Glutamatergic neuron (in vitro differentiated cells): ENCODE data around the gene KRTAP10-12. TPM values are rescaled to one million over a fixed set of nuclear protein-coding genes. Genes with fewer than 3 reads are reported as not detected.

Experiments
- DNase-seq: peaks from one replicate; pipeline ENCODE4 v3.0.0; 2022
- H3K27ac Mint-ChIP-seq: one replicate; pipeline ENCODE4 v1.8.0; 2020; ENCODE audit warnings: mild to moderate bottlenecking, mixed read lengths, inconsistent platforms; ENCODE audit not compliant: unreplicated experiment
- H3K27me3 Mint-ChIP-seq: one replicate; pipeline ENCODE4 v1.8.0; 2020; ENCODE audit warnings: mild to moderate bottlenecking, moderate library complexity, mixed read lengths, inconsistent platforms; ENCODE audit not compliant: unreplicated experiment
- H3K36me3 Mint-ChIP-seq: one replicate; pipeline ENCODE4 v1.8.0; 2020; ENCODE audit warnings: mild to moderate bottlenecking, mixed read lengths, inconsistent platforms; ENCODE audit not compliant: unreplicated experiment
- H3K4me1 Mint-ChIP-seq: one replicate; pipeline ENCODE4 v1.8.0; 2020; ENCODE audit warnings: mild to moderate bottlenecking, low read depth, mixed read lengths, inconsistent platforms; ENCODE audit not compliant: unreplicated experiment
- H3K4me3 Mint-ChIP-seq: one replicate; pipeline ENCODE4 v1.8.0; 2020; ENCODE audit warnings: mild to moderate bottlenecking, mixed read lengths, inconsistent platforms; ENCODE audit not compliant: unreplicated experiment
- H3K9me3 Mint-ChIP-seq: one replicate; pipeline ENCODE4 v1.8.0; 2020; ENCODE audit warnings: mild to moderate bottlenecking, moderate library complexity, mixed read lengths, inconsistent platforms; ENCODE audit not compliant: unreplicated experiment
- total RNA-seq: library from RNA; stranded (reverse); fragmentation: NEBNext Ultra II Directional; extraction: Animal tissue kit (Norgen Biotek cat#: 25700); gene quantifications from one replicate; pipeline ENCODE4 v1.2.1, GENCODE V29; 2021; ENCODE audit not compliant: unreplicated experiment
- TF ChIP-seq, protein P1 (sequence below): fragments of 200-600 bp; sonication (generic); IDR thresholded peaks from one replicate; pipeline ENCODE4 v1.5.0; 2021; ENCODE audit not compliant: partially characterized antibody, unreplicated experiment

KRTAP10-12 gene
- total RNA-seq, 1 donor from 2014 or later: not detected

GRCh38 chr21:44650973-44651675, 45.8 kb upstream of the KRTAP10-12 start:
- H3K27ac Mint-ChIP-seq: no peak overlapping the region
- H3K36me3 Mint-ChIP-seq: peaks cover 2% of the 10 kb centered on the region
- DNase-seq: no peak
- peaks cover 9% of the 10 kb centered on the region for H3K27me3 Mint-ChIP-seq
- peaks cover 6% of the 10 kb centered on the region for H3K4me1 Mint-ChIP-seq
- H3K9me3 Mint-ChIP-seq: peaks cover 19% of the 10 kb centered on the region
- TF ChIP-seq, protein P1, sequence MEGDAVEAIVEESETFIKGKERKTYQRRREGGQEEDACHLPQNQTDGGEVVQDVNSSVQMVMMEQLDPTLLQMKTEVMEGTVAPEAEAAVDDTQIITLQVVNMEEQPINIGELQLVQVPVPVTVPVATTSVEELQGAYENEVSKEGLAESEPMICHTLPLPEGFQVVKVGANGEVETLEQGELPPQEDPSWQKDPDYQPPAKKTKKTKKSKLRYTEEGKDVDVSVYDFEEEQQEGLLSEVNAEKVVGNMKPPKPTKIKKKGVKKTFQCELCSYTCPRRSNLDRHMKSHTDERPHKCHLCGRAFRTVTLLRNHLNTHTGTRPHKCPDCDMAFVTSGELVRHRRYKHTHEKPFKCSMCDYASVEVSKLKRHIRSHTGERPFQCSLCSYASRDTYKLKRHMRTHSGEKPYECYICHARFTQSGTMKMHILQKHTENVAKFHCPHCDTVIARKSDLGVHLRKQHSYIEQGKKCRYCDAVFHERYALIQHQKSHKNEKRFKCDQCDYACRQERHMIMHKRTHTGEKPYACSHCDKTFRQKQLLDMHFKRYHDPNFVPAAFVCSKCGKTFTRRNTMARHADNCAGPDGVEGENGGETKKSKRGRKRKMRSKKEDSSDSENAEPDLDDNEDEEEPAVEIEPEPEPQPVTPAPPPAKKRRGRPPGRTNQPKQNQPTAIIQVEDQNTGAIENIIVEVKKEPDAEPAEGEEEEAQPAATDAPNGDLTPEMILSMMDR: no peak
- no peak overlapping the region for H3K4me3 Mint-ChIP-seq

DNA sequence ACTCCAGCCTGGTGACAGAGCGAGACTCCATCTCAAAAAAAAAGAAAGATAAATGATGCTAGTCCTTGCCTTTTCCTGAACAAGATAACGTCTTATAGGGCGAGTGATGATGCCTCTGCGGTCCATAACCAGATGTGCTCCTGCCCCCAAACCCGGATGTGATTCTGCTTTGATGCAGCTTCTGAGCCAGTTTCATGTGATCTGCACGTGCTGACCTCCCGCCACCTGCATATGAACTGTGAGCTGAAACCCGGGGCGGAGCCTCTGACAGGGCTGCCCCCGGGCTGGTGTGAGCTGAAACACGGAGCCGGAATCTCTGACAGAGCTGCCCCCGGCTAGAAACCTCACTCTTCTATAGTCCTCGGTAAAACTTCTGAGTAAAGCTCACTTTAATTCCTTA, 43.8 kb upstream of the KRTAP10-12 start:
- Mint-ChIP-seq H3K9me3 (peaks cover 16% of the 10 kb centered on the region), H3K36me3 (peaks cover 22% of the 10 kb centered on the region), H3K4me3 (no peak overlapping the region), H3K4me1 (no peaks in the 10 kb centered on the region), H3K27me3 (peaks cover 4% of the 10 kb centered on the region), H3K27ac (no peak overlapping the region)
- TF ChIP-seq, protein P1: no peak
- DNase-seq: no peak

DNA sequence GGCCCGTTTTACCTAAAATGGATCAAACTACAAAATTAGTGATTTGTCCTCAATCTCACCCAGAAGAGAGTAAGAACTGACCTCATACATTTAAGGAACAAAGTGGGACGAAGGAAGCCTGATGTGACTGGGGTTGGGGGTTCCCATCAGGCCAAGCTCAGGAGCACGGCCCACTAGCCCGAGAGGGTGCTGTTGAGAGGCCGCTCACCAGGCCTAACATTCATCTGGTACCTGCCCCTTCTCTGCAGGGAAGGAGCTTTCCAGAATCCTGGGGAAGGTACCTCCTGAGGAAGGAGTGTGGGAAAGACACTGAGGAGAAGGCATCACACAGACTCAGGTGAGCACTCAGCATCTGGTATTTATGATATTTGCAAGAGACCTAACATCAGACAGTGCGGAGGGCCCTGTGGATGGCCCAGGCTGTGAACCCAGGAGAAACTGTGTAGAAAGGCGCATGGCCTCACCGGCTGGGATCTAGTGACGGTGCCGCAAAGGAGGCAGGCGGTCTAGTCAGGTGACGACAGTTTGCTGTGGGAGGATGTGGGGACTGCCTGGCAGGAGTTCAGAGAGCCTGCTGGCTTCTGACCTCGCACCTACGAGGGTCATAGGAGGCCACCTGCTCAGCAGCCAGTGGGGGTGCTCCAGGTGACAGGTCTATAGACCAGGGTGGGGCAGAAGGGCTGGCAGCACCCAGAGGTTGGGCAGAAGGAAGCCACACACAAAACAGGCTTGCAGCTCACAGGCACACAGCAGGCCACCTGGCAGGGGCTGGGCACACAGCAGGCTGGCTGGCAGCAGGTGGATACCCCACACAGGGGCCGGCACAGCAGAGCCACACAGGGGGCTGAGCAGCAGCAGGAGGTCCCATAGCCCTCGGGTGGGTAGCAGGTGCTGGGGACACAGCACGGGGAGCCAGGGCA, 43.1 kb upstream of the KRTAP10-12 start:
- Mint-ChIP-seq H3K4me1 (no peaks in the 10 kb centered on the region), H3K27ac (no peak overlapping the region), H3K27me3 (peaks cover 4% of the 10 kb centered on the region), H3K9me3 (peaks cover 14% of the 10 kb centered on the region), H3K36me3 (peaks cover 27% of the 10 kb centered on the region), H3K4me3 (no peak overlapping the region)
- TF ChIP-seq, protein P1: no peak
- DNase-seq: no peak

DNA sequence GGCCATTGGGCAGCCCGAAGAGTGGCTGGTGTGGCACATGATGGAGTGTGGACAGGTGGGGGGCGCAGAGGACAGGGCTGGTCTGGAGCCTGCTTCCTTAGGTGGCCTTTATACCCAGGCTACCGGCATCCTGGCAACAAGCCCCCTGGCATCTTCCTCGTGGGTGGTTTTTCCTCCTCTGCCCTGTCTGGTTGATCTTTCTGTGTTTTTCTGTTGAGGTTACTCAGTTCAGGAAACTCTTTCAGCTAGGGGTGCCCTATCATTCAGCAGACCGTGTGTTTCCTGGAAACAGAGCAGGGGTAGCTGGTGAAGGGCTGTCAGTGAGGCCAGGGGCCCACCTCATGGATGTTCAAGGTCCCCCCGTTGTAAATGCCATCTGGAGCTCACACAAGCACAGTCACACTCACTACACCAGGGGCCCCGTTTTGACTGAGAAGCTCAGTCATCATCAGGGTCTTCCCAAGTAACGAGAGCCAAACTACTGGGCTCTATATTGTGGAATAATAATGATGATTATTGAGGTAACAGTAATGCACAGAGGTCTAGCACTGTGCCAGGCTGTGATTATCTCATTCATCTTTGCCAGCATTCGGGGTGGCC, 42.3 kb upstream of the KRTAP10-12 start, which contains the start of gene KRTAP12-4:
Gene KRTAP12-4 (minus strand): TSS at position 84 of the 600 bp plus-strand sequence. CDS start 45 bp downstream, at position 39.
- no peak within 1 kb of the TSS for H3K27ac Mint-ChIP-seq
- H3K27me3 Mint-ChIP-seq: peaks cover 3% of the 10 kb centered on the region
- H3K4me3 Mint-ChIP-seq: no peak within 1 kb of the TSS
- TF ChIP-seq, protein P1: no peak
- peaks cover 3% of the 10 kb centered on the region for H3K4me1 Mint-ChIP-seq
- H3K9me3 Mint-ChIP-seq: peaks cover 14% of the 10 kb centered on the region
- peaks cover 28% of the 10 kb centered on the region for H3K36me3 Mint-ChIP-seq
- DNase-seq: no peak
